ENCODE data around the gene FKBP2.

Gene FKBP2

DNA sequence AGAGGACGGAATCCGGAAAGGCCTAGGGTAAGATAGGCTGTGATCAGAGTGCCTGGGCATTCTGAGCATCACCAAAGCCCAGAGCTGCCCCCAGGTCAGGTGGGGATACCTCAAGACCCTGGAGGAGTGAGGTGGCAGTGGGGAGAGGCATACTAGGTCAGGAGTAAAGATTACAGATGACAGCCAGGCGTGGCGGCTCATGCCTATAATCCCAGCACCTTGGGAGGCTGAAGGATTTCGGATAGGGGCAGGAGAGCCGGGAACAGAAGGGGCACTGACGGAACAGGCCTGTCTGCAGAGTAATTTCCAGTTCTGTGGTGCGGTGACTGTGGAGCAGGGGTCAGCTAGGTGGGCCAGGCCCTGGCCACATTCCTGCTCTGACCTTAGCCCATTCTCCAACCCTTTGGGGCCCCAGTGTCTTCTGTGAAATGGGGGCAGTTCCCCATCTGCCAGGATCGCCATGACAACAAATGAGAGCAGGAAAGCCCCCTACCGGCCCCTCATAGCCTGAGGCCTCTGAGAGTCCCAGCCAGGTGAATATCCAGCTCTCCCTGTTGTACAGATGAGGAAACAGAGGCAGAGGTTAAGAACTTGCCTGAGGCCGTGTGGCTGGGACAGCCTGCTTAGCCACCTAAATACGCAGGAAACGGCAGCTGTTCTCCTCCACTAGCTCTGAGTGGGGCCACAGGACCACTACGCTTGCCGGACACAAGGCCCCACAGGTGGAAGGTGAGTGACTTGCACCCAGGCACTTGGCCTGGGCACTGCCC, 34.3 kb downstream of the FKBP2 start:
- Mint-ChIP-seq H3K36me3 (ENCODE audit: insufficient read depth) (peaks cover 50% of the 10 kb centered on the region), H3K27ac (no peak overlapping the region), H3K4me3 (no peak overlapping the region), H3K4me1 (ENCODE audit: low read depth in 2 of 2) (peaks cover 2 to 7% of the 10 kb centered on the region in 2 donors), H3K27me3 (no peaks in the 10 kb centered on the region), H3K9me3 (no peaks in the 10 kb centered on the region)
- no peak for ATAC-seq (replicated peaks)
- DNase-seq = no peak

DNA sequence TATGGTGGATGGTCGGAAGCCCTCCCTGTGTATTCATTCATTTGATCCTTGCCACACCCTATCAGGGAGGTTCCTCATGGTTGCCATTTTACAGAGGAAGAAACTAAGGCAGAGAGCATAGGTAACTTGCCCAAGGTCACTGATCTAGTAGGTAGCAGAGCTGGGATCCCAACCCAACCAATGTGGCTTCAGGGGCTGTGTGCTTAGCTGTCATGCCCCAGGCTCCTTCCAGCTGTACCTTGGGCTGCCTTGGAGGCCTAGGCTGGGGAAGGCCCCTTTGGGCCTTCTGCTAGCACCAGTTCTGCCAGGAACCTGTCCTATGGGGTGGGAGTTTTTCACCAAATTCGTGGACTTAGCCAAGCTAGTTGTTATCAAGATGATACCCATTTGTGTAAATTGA, 34.9 kb downstream of the FKBP2 start:
- ATAC-seq (replicated peaks) = no peak
- Mint-ChIP-seq H3K9me3 (no peaks in the 10 kb centered on the region), H3K4me3 (no peak overlapping the region), H3K36me3 (ENCODE audit: insufficient read depth) (peaks cover 46% of the 10 kb centered on the region), H3K27ac (no peak overlapping the region), H3K4me1 (ENCODE audit: low read depth in 2 of 2) (peaks cover 0 to 5% of the 10 kb centered on the region in 2 donors), H3K27me3 (no peaks in the 10 kb centered on the region)
- no peak for DNase-seq

- no peak for ATAC-seq (replicated peaks)
- peak overlapping the region in 1 of 2 donors; percentile 60 for H3K27ac Mint-ChIP-seq
- peaks cover 0 to 5% of the 10 kb centered on the region in 2 donors for H3K4me1 Mint-ChIP-seq (ENCODE audit: low read depth in 2 of 2)
- no peak for DNase-seq
- H3K9me3 Mint-ChIP-seq = no peaks in the 10 kb centered on the region
- H3K27me3 Mint-ChIP-seq = no peaks in the 10 kb centered on the region
- H3K36me3 Mint-ChIP-seq (ENCODE audit: insufficient read depth) = peaks cover 39% of the 10 kb centered on the region
- no peak overlapping the region for H3K4me3 Mint-ChIP-seq
These were observed 35.9 kb downstream of the FKBP2 start for GRCh38 chr11:64276653-64277431.

DNA sequence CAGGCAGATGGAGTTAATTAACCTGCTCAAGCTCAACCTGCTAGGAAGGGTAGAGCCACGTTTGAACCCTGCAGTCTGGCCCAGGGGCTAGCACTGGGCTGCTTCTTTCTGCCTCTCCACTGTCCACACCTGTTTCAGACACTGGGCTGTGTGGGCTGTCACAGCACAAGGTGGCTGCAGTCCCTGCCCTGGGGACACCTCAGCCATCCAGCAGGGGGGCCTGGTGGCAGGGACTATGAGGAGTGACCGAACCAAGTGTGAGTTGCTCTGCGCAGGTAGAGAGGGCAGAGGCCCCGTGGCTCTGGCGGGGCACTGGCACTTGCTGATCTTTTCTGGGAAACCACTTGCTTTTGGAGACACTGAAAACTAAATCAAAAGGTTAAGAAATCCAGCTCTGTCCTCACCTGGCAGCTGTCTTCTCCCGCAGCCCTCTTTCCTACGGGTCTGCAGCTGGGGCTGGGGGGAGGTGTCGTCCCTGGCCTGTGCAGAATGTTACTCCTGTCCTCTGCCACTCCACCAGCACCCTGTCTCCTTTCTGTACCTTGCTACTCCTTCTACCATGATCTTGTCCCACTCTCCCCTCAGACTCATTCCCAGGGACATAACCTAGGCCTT, 37.8 kb downstream of the FKBP2 start:
- DNase-seq = no peak
- Mint-ChIP-seq H3K36me3 (ENCODE audit: insufficient read depth) (peaks cover 35% of the 10 kb centered on the region), H3K9me3 (no peaks in the 10 kb centered on the region), H3K27ac (no peak overlapping the region), H3K4me3 (no peak overlapping the region), H3K4me1 (ENCODE audit: low read depth in 2 of 2) (peaks cover 0 to 8% of the 10 kb centered on the region in 2 donors), H3K27me3 (no peaks in the 10 kb centered on the region)
- ATAC-seq (replicated peaks) = no peak

DNA sequence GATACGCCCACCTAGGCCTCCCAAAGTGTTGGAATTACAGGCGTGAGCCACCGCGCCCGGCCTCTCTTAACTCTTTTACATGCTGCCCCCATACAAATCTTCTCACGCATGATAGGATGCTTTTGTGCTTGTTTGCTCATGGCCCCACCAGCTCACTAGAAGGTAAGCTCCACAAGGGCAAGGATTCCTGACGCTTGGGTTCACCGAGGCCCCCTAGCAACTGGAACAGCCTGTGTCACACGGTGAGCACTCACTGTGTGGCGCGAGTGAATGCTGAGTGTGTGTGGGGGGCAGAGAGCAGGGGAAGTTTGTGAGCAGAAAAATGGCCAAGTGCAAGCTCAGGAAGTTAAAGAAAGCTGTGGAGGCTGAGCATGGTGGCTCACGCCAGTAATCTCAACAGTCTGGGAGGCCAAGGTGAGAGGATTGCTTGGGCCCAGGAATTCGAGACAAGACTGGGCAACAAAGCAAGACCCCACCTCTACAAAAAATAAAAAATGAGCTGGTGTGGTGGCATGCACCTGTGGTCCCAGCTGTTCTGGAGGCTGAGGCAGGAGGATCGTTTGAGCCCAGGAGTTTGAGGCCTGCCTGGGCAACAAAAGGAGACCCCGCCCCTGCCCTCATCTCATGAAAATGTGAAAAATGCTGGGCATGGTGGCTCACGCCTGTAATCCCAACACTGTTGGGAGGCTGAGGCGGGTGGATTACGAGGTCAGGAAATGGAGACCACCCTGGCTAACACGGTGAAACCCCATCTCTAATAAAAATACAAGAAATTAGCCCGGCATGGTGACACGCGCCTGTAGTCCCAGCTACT, 41.3 kb downstream of the FKBP2 start:
- Mint-ChIP-seq H3K27ac (peak overlapping the region in 1 of 2 donors; percentile 99), H3K27me3 (no peaks in the 10 kb centered on the region), H3K36me3 (ENCODE audit: insufficient read depth) (peaks cover 49% of the 10 kb centered on the region), H3K4me3 (no peak overlapping the region), H3K9me3 (no peaks in the 10 kb centered on the region), H3K4me1 (ENCODE audit: low read depth in 2 of 2) (peaks cover 14 to 22% of the 10 kb centered on the region in 2 donors)
- no peak for DNase-seq
- no peak for ATAC-seq (replicated peaks)

- H3K27me3 Mint-ChIP-seq = no peaks in the 10 kb centered on the region
- H3K36me3 Mint-ChIP-seq (ENCODE audit: insufficient read depth) = peaks cover 46% of the 10 kb centered on the region
- H3K4me3 Mint-ChIP-seq = peak overlapping the region; percentile 88 to 90
- H3K9me3 Mint-ChIP-seq = no peaks in the 10 kb centered on the region
- H3K27ac Mint-ChIP-seq = peak overlapping the region; percentile 97 to 99
- DNase-seq (no peak), ATAC-seq (replicated peaks) (no peak)
- peaks cover 14 to 22% of the 10 kb centered on the region in 2 donors for H3K4me1 Mint-ChIP-seq (ENCODE audit: low read depth in 2 of 2)
These were observed 42.2 kb downstream of the FKBP2 start for GRCh38 chr11:64283092-64283491.

GRCh38 chr11:64284048-64284961, 43.4 kb downstream of the FKBP2 start, which contains the start of gene BAD:
Gene BAD, minus strand, starts transcription at chr11:64284665. Its CDS starts 297 bp downstream, at chr11:64284368.
- no peaks in the 10 kb centered on the region for H3K27me3 Mint-ChIP-seq
- peak; percentile 86 to 88 (median 87) for DNase-seq
- peak; percentile 78 for ATAC-seq (replicated peaks)
- H3K27ac Mint-ChIP-seq = peak within 1 kb of the TSS; percentile 97 to 99
- peaks cover 48% of the 10 kb centered on the region for H3K36me3 Mint-ChIP-seq (ENCODE audit: insufficient read depth)
- no peaks in the 10 kb centered on the region for H3K9me3 Mint-ChIP-seq
- H3K4me3 Mint-ChIP-seq = peak within 1 kb of the TSS; percentile 88 to 90
- H3K4me1 Mint-ChIP-seq (ENCODE audit: low read depth in 2 of 2) = peaks cover 14 to 22% of the 10 kb centered on the region in 2 donors

DNA sequence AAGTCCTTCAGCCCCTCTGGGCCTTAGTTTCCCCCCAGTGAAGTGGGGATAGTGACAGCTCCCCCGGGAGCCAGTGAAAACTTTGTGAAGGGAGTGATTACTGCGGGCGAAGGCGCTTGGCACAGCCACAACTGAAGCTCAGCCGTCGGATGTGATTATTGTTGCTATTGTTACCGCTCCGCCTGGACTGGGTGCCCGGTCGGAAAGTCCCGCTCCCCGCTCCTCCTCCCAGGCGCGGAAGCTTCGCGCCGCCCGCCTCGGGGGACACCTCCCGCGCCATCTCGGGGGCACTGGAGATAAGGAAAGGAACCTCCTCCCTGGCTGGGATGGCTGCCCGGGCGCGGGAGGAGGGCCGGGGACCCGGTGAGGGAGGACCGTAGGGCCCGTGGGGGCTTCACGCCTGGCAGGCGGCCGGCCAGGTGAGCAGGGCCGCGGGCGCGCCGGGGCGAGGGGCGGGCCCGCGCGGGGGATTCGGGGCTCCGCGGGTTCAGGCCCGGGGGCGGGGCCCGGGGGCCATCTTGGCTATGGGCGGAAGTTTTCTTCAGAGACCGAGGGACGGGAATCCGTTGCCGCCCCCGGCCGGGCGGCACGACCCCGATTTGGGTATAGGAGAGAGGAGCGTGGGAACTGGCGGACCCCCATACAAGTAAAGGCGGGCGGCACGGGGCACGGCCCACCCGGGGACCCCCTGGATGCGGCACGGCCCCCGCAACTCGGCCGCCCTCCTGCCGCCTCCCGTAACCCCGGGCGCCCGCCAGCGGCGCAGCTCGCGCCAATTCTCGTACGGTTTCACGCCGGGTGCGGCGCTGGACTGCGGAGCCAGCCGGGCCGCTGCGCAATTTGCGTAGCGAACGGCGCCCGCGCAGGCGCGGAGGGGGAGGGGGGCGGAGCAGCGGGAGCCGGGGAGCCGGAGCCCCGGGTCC, 44.3 kb downstream of the FKBP2 start, which contains the start of gene GPR137:
TSS of gene GPR137 (plus strand) at position 887 of the 923 bp plus-strand sequence. CDS start 677 bp downstream, outside the sequence.
- Mint-ChIP-seq H3K9me3 (no peaks in the 10 kb centered on the region), H3K27me3 (peaks cover 0 to 2% of the 10 kb centered on the region in 2 donors), H3K4me1 (ENCODE audit: low read depth in 2 of 2) (peaks cover 14 to 22% of the 10 kb centered on the region in 2 donors), H3K4me3 (peak within 1 kb of the TSS; percentile 88 to 90), H3K36me3 (ENCODE audit: insufficient read depth) (peaks cover 49% of the 10 kb centered on the region), H3K27ac (peak within 1 kb of the TSS; percentile 97 to 99)
- peak; percentile 91 to 97 (median 96) for DNase-seq
- peak; percentile 75 for ATAC-seq (replicated peaks)

DNA sequence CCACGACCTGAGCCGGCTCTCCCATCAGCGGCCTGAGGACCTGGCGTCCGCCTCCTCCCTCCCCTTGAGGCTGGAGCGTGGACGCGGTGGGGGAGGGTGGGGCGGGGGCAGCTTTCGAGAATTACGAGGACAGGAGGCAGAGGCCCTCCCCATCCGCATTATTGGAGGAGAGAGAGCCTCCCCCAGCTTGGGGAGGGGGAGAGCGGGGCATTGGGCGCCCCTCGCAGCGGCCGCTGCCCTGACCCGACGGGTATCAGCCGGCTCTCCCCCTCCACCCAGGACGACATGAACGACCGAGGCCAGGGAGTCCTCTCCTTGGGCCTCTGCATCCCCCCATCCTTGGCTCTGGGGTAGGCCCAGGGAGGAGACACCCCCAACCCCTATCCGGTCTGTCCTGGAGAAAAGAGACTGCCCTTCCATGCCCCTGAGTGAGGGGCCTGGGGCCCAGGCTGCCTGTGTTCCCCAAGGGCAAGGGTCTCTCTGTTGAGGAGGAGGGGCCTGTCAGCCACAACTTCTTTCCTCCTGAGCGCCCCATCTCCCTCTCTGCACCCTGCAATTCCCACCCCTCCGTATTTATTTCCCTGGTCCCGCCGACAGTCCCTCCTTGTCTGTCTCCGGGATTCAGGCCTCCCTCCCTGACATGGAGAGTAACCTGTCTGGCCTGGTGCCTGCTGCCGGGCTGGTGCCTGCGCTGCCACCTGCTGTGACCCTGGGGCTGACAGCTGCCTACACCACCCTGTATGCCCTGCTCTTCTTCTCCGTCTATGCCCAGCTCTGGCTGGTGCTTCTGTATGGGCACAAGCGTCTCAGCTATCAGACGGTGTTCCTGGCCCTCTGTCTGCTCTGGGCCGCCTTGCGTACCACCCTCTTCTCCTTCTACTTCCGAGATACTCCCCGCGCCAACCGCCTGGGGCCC, 45.2 kb downstream of the FKBP2 start:
- ATAC-seq (replicated peaks) = no peak
- Mint-ChIP-seq H3K36me3 (ENCODE audit: insufficient read depth) (peaks cover 50% of the 10 kb centered on the region), H3K9me3 (no peaks in the 10 kb centered on the region), H3K27ac (peak overlapping the region; percentile 85 to 99), H3K27me3 (peaks cover 8 to 11% of the 10 kb centered on the region in 2 donors), H3K4me3 (peak overlapping the region; percentile 88 to 90), H3K4me1 (ENCODE audit: low read depth in 2 of 2) (peaks cover 14 to 26% of the 10 kb centered on the region in 2 donors)
- DNase-seq = no peak

DNA sequence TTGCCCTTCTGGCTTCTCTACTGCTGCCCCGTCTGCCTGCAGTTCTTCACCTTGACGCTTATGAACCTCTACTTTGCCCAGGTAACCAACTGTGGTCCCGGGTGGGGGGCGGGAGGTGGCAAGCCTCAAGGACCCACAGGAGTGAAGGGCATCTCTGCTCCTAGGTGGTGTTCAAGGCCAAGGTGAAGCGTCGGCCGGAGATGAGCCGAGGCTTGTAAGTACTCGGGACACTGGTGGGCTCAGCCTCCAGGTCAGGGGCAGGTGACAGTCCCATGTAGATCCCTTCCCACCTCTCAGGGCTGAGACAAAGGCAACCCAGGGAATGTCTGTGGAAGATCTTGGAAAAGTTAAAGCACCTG, 45.9 kb downstream of the FKBP2 start:
- peaks cover 48% of the 10 kb centered on the region for H3K36me3 Mint-ChIP-seq (ENCODE audit: insufficient read depth)
- H3K4me3 Mint-ChIP-seq = peak overlapping the region; percentile 79 to 90
- peaks cover 8 to 12% of the 10 kb centered on the region in 2 donors for H3K27me3 Mint-ChIP-seq
- ATAC-seq (replicated peaks) (no peak), DNase-seq (no peak)
- no peaks in the 10 kb centered on the region for H3K9me3 Mint-ChIP-seq
- peak overlapping the region; percentile 85 to 99 for H3K27ac Mint-ChIP-seq
- H3K4me1 Mint-ChIP-seq (ENCODE audit: low read depth in 2 of 2) = peaks cover 14 to 25% of the 10 kb centered on the region in 2 donors

Data from effector memory CD8-positive, alpha-beta T cell (primary cell).